ENCODE data around the gene AOPEP.

The AOPEP gene

GRCh38 chr9:94857791-94858190 lies 131.3 kb downstream of the AOPEP start:
- H3K27ac ChIP-seq, result no peak overlapping the region
- H3K4me3 ChIP-seq, result no peak overlapping the region

DNA sequence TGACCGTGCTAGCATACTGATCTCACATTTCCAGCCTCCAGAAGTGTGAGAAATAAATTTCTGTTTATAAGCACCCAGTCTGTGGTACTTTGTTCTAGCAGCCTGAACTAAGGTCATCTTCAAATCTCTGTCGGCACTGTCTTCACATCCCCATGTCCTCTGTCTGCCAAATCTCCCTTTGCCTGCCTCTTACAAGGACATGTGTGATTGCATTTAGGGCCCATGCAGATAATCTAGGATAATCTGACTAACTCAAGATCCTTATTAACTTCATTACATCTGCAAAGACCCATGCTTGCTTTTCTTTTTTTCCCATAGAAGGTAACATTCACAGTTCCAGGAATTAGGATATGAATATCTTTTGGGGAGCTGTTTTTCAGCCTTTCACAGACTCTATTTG lies 132.7 kb downstream of the AOPEP start:
- H3K4me3 ChIP-seq, result no peak overlapping the region
- peak overlapping the region in 3 of 21 experiments; percentile 21 to 37 (median 25) for H3K27ac ChIP-seq

DNA sequence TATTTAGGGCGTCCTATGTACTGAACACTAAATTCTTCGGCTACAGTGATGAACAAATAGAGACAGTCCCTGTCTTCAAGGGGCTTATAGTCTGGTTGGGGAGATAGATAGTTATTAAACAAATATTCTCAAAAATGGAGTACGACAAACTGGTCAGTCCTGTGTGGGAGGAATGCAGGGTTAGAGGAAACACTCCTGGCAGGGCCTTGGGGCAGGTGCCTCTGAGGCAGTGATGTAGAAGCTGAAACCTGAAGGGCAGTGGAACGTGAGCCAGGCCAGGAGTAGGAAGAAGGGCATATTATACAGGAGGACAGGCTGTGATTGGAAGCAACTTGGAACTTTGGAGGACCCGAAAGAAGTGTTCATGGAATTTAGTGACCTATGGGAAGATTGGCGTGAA lies 133.4 kb downstream of the AOPEP start:
- Histone ChIP-seq H3K4me3 (no peak overlapping the region), H3K27ac (peak overlapping the region in 8 of 21 experiments; percentile 5 to 81 (median 42))

DNA sequence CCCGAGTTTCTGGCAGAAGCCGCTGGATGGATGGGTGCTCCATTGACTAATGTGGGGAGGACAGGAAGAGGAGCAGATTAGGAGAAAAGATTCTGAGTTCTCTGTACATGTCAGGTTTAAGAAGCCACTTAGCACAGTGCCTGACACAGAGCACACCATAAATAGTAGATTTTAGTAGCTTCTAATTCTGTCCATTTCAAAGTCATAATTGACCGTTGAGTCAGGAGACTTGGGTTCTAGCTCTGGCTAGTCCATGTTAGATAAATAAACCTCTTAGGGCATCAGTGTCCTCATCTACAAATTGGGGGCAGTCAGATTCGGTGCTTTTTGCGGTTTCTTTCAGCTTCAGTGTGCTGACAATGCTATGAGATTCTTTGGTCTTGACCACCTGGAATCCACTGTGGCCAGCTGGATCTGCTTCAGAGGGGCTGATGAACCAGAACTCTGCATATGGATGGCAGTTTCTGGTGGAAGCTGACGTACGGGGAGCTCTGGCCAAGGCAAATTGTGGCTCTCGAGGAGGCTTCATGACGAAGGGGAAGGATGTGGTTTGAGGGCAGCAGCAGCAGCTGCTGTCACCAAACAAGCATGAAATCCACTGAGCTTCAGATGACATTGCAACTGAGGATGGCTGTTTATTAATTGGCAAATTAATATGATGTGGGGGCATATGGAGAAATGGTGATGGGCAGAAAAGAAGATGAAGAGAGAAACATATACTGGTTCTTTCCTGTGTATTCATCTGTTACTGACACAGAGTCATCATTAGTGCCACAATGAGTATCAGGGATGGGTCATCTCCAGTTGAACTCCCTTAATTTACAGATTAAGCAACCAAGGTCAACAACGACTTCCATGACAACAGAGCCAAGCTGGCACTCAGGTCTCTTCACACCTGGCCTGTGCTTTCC lies 134.4 kb downstream of the AOPEP start:
- no peak overlapping the region for H3K4me3 ChIP-seq

DNA sequence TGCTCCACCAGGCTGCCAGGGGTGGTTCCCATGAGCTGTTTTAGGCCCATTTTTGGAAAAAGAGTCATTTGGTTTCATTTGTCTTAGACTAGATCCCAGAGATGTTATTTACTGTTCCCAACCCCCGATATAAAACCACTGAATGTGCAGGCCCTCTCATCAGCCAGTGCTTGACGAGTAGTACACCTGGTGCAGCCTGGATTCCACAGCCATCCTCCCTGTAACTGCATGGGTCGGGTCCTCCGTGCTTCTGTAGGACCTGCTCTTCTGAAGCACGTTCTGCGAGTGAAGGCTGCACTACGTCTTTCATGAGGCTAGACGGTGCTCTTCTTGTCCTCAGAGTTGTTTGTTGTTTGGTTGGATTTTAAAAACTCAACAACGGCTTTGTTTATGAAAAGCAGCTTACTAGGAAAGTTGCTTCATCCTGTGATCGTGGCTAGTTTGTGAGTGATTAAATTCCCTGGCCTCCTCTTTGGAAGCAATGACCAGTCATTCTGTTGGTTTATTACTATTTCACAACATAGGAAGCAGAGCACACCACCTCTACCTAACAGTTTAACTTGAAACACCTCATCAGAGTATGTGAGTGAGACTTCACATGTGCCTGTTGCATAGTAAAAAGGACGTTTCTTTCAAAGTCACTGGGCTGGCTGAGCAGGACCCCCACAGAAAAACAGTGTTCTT lies 135.2 kb downstream of the AOPEP start:
- H3K4me3 ChIP-seq, result no peak overlapping the region
- peak overlapping the region in 20 of 21 experiments; percentile 19 to 85 (median 63) for H3K27ac ChIP-seq

More for the DNA sequence above, 134.4 kb downstream of the AOPEP start:
- H3K27ac ChIP-seq, result peak overlapping the region in 19 of 21 experiments; percentile 19 to 85 (median 63)

DNA sequence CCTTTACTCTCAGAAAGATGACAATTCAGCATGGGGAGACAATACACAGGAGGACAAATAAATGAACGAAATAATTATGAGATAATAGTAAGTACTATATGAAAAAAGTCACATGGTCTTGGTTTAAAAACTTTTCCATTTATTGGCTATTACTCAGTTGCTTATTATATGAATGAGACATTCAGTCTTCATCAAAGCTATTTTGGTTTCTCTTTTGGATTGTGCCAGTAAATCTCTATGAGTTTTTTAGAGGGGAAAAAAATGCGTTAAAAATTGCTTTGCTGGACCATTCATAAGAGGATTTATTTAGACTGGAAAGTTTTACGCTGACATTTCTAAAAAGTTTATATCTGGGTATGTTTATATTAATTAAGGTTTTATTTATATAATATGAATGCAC lies 137.7 kb downstream of the AOPEP start:
- H3K4me3 ChIP-seq, result no peak overlapping the region
- H3K27ac ChIP-seq, result peak overlapping the region in 16 of 21 experiments; percentile 35 to 93 (median 74)

GRCh38 chr9:94864862-94865509 lies 138.5 kb downstream of the AOPEP start:
- H3K4me3 ChIP-seq, result no peak overlapping the region
- H3K27ac ChIP-seq, result peak overlapping the region in 19 of 21 experiments; percentile 11 to 93 (median 71)

GRCh38 chr9:94865582-94866452 lies 139.3 kb downstream of the AOPEP start:
- peak overlapping the region in 19 of 21 experiments; percentile 11 to 93 (median 71) for H3K27ac ChIP-seq
- H3K4me3 ChIP-seq, result no peak overlapping the region

- peak overlapping the region in 19 of 21 experiments; percentile 37 to 93 (median 77) for H3K27ac ChIP-seq
- H3K4me3 ChIP-seq, result no peak overlapping the region
These were observed 140.3 kb downstream of the AOPEP start for GRCh38 chr9:94866770-94867169.

DNA sequence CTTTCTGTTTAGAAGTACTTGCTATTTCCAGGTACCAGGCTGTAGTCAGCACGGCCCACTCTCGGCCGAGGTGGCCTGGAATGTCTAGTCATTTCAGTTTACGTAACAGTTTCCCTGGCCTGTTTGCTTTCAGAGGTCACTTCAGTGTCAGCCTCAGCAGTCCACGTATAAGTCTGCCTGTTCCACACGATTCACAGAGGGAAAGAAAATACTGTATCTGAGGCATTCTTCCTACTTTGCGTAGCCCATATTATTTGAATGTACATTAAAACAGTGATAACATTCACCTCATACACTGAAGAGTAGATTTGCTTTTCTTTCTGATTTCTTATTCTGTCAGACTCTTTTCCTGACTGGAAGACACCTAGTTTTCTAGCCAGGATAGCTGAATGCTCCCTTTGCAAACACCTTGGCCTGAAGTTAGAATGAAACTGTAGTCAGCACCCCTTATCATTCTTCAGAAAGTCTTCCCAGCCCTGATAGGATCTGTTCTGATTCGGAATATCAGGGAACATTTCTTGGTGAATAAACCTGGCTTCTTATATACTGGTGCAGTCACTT lies 140.9 kb downstream of the AOPEP start:
- H3K4me3 ChIP-seq, result no peak overlapping the region
- H3K27ac ChIP-seq, result peak overlapping the region in 20 of 21 experiments; percentile 37 to 93 (median 76)

GRCh38 chr9:94867842-94868312 lies 141.4 kb downstream of the AOPEP start:
- peak overlapping the region in 19 of 21 experiments; percentile 37 to 93 (median 77) for H3K27ac ChIP-seq
- no peak overlapping the region for H3K4me3 ChIP-seq

DNA sequence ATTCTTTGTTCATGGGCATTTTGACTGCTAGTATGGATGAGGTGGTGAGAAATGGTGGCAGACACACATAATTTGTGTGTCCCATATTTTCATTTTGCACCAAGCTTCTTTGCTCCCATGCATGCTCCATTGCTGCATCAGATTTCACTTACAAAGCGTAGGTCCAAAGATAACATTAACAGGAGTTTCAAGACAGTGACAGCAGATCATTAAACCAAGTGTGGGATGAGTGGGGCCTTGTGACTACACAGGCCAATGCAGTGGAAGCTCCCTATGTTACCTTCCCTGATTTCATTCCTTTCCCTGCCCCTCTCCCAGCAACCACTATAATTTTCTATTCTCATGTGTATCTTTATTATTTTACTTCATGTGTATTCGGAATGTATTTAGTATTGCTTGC lies 142.0 kb downstream of the AOPEP start:
- no peak overlapping the region for H3K4me3 ChIP-seq
- H3K27ac ChIP-seq, result peak overlapping the region in 18 of 21 experiments; percentile 57 to 93 (median 78)

DNA sequence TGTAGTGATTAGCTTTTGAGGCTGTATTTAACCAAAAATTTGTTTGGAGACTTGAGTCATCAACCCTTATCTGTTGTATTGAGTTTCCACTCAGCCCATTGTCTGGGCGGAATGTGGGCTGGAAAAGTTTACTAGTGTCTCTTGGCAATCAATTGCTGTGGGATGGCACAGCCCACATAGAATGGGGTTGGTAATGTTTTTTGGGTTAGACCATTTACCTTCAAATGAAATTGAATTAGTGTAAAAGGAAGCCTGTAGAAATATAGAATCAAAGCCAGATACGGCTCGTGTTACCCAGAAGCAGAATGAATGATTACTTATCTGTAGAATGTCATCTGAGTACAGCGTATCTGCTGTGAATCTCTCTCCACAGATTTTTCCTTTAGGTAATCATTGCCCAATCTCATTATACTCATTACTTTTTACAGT lies 142.9 kb downstream of the AOPEP start:
- peak overlapping the region in 17 of 21 experiments; percentile 12 to 93 (median 75) for H3K27ac ChIP-seq
- H3K4me3 ChIP-seq, result no peak overlapping the region

DNA sequence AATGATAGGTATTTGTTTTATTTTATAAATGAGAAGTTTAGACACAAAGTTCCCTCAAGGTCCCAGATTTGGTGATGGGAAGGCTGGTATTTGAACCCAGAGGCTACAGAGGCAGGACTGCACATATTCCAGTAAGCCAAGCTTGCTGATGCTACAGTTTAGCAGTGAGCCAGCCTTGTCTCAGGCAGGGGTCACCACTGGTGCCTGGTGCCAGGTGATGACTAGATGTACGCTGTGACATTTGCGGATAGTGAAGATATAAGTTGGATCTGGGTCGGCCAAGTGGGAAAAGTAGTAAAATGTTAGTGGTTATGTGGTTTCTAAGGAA lies 143.9 kb downstream of the AOPEP start:
- Histone ChIP-seq H3K27ac (peak overlapping the region in 19 of 21 experiments; percentile 47 to 93 (median 74)), H3K4me3 (no peak overlapping the region)

- Histone ChIP-seq H3K27ac (peak overlapping the region in 20 of 21 experiments; percentile 27 to 93 (median 73)), H3K4me3 (no peak overlapping the region)
These were observed 144.5 kb downstream of the AOPEP start for GRCh38 chr9:94870793-94871558.

- H3K27ac ChIP-seq, result peak overlapping the region in 18 of 21 experiments; percentile 40 to 93 (median 73)
These were observed 145.8 kb downstream of the AOPEP start for GRCh38 chr9:94872083-94872833.

DNA sequence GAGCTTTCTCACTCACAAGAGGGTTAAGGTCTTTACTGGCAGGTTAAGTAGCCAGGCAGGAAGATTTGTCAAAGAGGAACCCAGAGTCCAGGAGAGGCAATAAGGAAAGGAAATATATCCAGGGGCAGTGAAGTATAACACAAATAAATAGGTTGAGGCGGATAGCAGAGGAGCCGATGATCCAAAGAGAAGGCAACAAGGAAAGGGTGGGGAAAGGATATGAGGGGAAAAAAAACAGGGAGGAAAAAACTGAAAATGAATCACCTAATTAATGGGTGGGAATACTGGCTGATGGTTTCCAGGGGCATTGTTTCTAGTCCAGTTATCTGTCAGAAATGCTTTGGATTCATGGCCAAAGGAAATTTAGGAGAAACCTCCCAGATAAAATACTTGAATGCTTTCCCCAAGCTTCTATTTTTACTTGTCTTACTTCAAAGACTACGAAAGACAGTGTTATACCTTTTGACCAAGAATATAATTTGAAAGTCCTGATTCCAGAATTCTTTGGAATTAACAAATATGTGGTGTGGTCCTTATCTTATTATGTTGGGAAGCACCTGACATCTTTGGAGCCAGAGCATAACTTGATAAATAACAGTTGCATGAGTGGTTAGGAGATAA lies 146.5 kb downstream of the AOPEP start:
- Histone ChIP-seq H3K4me3 (no peak overlapping the region), H3K27ac (peak overlapping the region in 18 of 21 experiments; percentile 40 to 93 (median 70))

More at GRCh38 chr9:94872083-94872833, 145.8 kb downstream of the AOPEP start:
- H3K4me3 ChIP-seq, result no peak overlapping the region
